ENCODE measurements around the gene OGFR. TPM values are rescaled to one million over a fixed set of nuclear protein-coding genes. Genes with fewer than 3 reads are reported as not detected.

Gene OGFR
- total RNA-seq, 4 donors from 2014 or later, result 73.3 to 88.3 (median 76.3) TPM

GRCh38 chr20:62825986-62826645, 21.5 kb downstream of the OGFR start:
- H3K4me3 ChIP-seq, result no peak overlapping the region
- no peaks in the 10 kb centered on the region for H3K9me3 ChIP-seq
- H3K4me1 ChIP-seq, result peaks cover 5 to 17% (median 13%) of the 10 kb centered on the region in 4 donors
- no peaks in the 10 kb centered on the region for H3K27me3 ChIP-seq
- peak in 1 of 3 donors; percentile 40 for DNase-seq
- TF ChIP-seq POLR2A (IDR thresholded peaks at IDR 0.05) (no peak), CTCF (IDR thresholded peaks at IDR 0.05) (no peak)
- H3K36me3 ChIP-seq, result no peaks in the 10 kb centered on the region
- peak overlapping the region in 2 of 4 donors; percentile 70 to 90 for H3K27ac ChIP-seq

- Histone ChIP-seq H3K27ac (peak overlapping the region in 1 of 4 donors; percentile 70), H3K4me3 (no peak overlapping the region), H3K36me3 (no peaks in the 10 kb centered on the region), H3K27me3 (no peaks in the 10 kb centered on the region), H3K4me1 (peaks cover 5 to 23% (median 17%) of the 10 kb centered on the region in 4 donors), H3K9me3 (no peaks in the 10 kb centered on the region)
- TF ChIP-seq CTCF (IDR thresholded peaks at IDR 0.05) (no peak), POLR2A (IDR thresholded peaks at IDR 0.05) (no peak)
- DNase-seq, result no peak
Observed at GRCh38 chr20:62826646-62827310, 22.1 kb downstream of the OGFR start.

- Histone ChIP-seq H3K27me3 (no peaks in the 10 kb centered on the region), H3K4me3 (no peak overlapping the region), H3K36me3 (no peaks in the 10 kb centered on the region), H3K4me1 (peaks cover 5 to 30% (median 23%) of the 10 kb centered on the region in 4 donors), H3K9me3 (no peaks in the 10 kb centered on the region), H3K27ac (no peak overlapping the region)
- no peak for DNase-seq
- TF ChIP-seq POLR2A (IDR thresholded peaks at IDR 0.05) (no peak), CTCF (IDR thresholded peaks at IDR 0.05) (no peak)
Observed at GRCh38 chr20:62827311-62828038, 22.8 kb downstream of the OGFR start.

- H3K27me3 ChIP-seq, result no peaks in the 10 kb centered on the region
- no peaks in the 10 kb centered on the region for H3K36me3 ChIP-seq
- DNase-seq, result no peak
- peaks cover 7 to 36% (median 25%) of the 10 kb centered on the region in 4 donors for H3K4me1 ChIP-seq
- H3K9me3 ChIP-seq, result no peaks in the 10 kb centered on the region
- no peak overlapping the region for H3K27ac ChIP-seq
- no peak overlapping the region for H3K4me3 ChIP-seq
- TF ChIP-seq CTCF (IDR thresholded peaks at IDR 0.05), result no peak
Observed at GRCh38 chr20:62828051-62828450, 23.4 kb downstream of the OGFR start.

- no peak for DNase-seq
- no peak overlapping the region for H3K4me3 ChIP-seq
- H3K27ac ChIP-seq, result no peak overlapping the region
- H3K27me3 ChIP-seq, result no peaks in the 10 kb centered on the region
- peaks cover 7 to 40% (median 25%) of the 10 kb centered on the region in 4 donors for H3K4me1 ChIP-seq
- H3K9me3 ChIP-seq, result no peaks in the 10 kb centered on the region
- H3K36me3 ChIP-seq, result no peaks in the 10 kb centered on the region
- TF ChIP-seq CTCF (IDR thresholded peaks at IDR 0.05) (no peak), POLR2A (IDR thresholded peaks at IDR 0.05) (no peak)
Observed at GRCh38 chr20:62828511-62829230, 24.0 kb downstream of the OGFR start.

Measured in Peyer's patch (tissue), 4 donors.